Neutrophil (primary cell): ENCODE results near the gene COL1A1.

ENCODE experiments used
- H3K27ac ChIP-seq: fragments of 200-600 bp; sonication (generic); 2 replicates; pipeline ENCODE4 v1.5.1; 2016; ENCODE audit warnings: mild to moderate bottlenecking, moderate library complexity
- H3K27me3 ChIP-seq: fragments of 200-600 bp; sonication (generic); 2 replicates; pipeline ENCODE4 v1.6.0; 2016; ENCODE audit warnings: mild to moderate bottlenecking
- H3K36me3 ChIP-seq: fragments of 200-600 bp; sonication (generic); 2 replicates; pipeline ENCODE4 v1.5.1; 2017
- H3K4me1 ChIP-seq, 2 experiments: fragments of 200-600 bp in 1 of 2; sonication (generic) in 1 of 2; 1 replicate in 1 of 2; 2 replicates in 1 of 2; pipeline versions ENCODE4 v1.5.1 to v1.6.1; 2013 to 2016; ENCODE audit warnings: low read depth in 1 of 2, low read length in 1 of 2, mild to moderate bottlenecking in 1 of 2, moderate library complexity in 1 of 2; ENCODE audit not compliant: control insufficient read depth in 1 of 2, insufficient read depth in 1 of 2
- H3K4me3 ChIP-seq, 2 experiments: fragments of 200-600 bp in 1 of 2; sonication (generic) in 1 of 2; 1 replicate in 1 of 2; 2 replicates in 1 of 2; pipeline ENCODE4 v1.5.1; 2013 to 2016; ENCODE audit warnings: low read depth in 1 of 2, low read length in 1 of 2, mild to moderate bottlenecking in 1 of 2, moderate library complexity in 1 of 2
- H3K9me3 ChIP-seq: fragments of 200-600 bp; sonication (generic); 2 replicates; pipeline ENCODE4 v1.5.1; 2016
- CTCF ChIP-seq: fragments of 200-600 bp; sonication (generic); IDR thresholded peaks from 2 replicates; pipeline ENCODE4 v1.5.1; 2016; ENCODE audit warnings: antibody characterized with exemption

COL1A1 gene

GRCh38 chr17:50169121-50169764, 32.2 kb downstream of the COL1A1 start:
- H3K27me3 ChIP-seq = peaks cover 6% of the 10 kb centered on the region
- H3K36me3 ChIP-seq = no peaks in the 10 kb centered on the region
- peaks cover 6 to 9% of the 10 kb centered on the region in 2 experiments for H3K4me1 ChIP-seq
- H3K4me3 ChIP-seq = peak overlapping the region in 1 of 2 experiments; percentile 16
- H3K27ac ChIP-seq = no peak overlapping the region
- peak; percentile 67 for TF ChIP-seq CTCF
- no peaks in the 10 kb centered on the region for H3K9me3 ChIP-seq

GRCh38 chr17:50168319-50168718, 33.1 kb downstream of the COL1A1 start:
- H3K36me3 ChIP-seq = no peaks in the 10 kb centered on the region
- H3K4me3 ChIP-seq = no peak overlapping the region
- no peaks in the 10 kb centered on the region for H3K9me3 ChIP-seq
- H3K4me1 ChIP-seq = peaks cover 6 to 9% of the 10 kb centered on the region in 2 experiments
- H3K27ac ChIP-seq = no peak overlapping the region
- no peak for TF ChIP-seq CTCF
- peaks cover 6% of the 10 kb centered on the region for H3K27me3 ChIP-seq

- no peak for TF ChIP-seq CTCF
- peaks cover 6% of the 10 kb centered on the region for H3K27me3 ChIP-seq
- no peak overlapping the region for H3K27ac ChIP-seq
- no peaks in the 10 kb centered on the region for H3K9me3 ChIP-seq
- peaks cover 6 to 9% of the 10 kb centered on the region in 2 experiments for H3K4me1 ChIP-seq
- no peak overlapping the region for H3K4me3 ChIP-seq
- H3K36me3 ChIP-seq = no peaks in the 10 kb centered on the region
Measured at GRCh38 chr17:50167371-50167770, 34.1 kb downstream of the COL1A1 start.

GRCh38 chr17:50166518-50167181, 34.8 kb downstream of the COL1A1 start:
- no peak overlapping the region for H3K4me3 ChIP-seq
- H3K36me3 ChIP-seq = no peaks in the 10 kb centered on the region
- H3K4me1 ChIP-seq = peaks cover 10 to 12% of the 10 kb centered on the region in 2 experiments
- peaks cover 6% of the 10 kb centered on the region for H3K27me3 ChIP-seq
- no peak overlapping the region for H3K27ac ChIP-seq
- H3K9me3 ChIP-seq = no peaks in the 10 kb centered on the region
- TF ChIP-seq CTCF = no peak

- Histone ChIP-seq H3K9me3 (no peaks in the 10 kb centered on the region), H3K4me1 (peaks cover 16 to 19% of the 10 kb centered on the region in 2 experiments), H3K4me3 (no peak within 1 kb of the TSS), H3K27me3 (peaks cover 8% of the 10 kb centered on the region), H3K27ac (no peak within 1 kb of the TSS), H3K36me3 (no peaks in the 10 kb centered on the region)
- no peak for TF ChIP-seq CTCF
Measured at GRCh38 chr17:50165867-50166517, 35.4 kb downstream of the COL1A1 start, which contains the start of gene SGCA. Gene SGCA, plus strand, starts transcription at chr17:50166005. Its CDS starts 36 bp downstream, at chr17:50166041.
